GM18505 (cell line): ENCODE results near the gene RAB5IF.
"Not testable (repeated sequence)": the region's sequence is repeated elsewhere in the genome, so short reads cannot be mapped to it uniquely, and the experiment has no call there.

Experiments
- ATAC-seq: cut with Tn5 transposase; IDR thresholded peaks from one replicate; pipeline ENCODE4 v1.9.1; 2021; ENCODE audit not compliant: unreplicated experiment
- POLR2A ChIP-seq: IDR thresholded peaks from 4 replicates; pipeline ENCODE4 v1.6.1; 2011; ENCODE audit warnings: borderline replicate concordance; ENCODE audit not compliant: insufficient read depth, insufficient read length; ENCODE audit errors: extremely low read depth

Gene RAB5IF

DNA sequence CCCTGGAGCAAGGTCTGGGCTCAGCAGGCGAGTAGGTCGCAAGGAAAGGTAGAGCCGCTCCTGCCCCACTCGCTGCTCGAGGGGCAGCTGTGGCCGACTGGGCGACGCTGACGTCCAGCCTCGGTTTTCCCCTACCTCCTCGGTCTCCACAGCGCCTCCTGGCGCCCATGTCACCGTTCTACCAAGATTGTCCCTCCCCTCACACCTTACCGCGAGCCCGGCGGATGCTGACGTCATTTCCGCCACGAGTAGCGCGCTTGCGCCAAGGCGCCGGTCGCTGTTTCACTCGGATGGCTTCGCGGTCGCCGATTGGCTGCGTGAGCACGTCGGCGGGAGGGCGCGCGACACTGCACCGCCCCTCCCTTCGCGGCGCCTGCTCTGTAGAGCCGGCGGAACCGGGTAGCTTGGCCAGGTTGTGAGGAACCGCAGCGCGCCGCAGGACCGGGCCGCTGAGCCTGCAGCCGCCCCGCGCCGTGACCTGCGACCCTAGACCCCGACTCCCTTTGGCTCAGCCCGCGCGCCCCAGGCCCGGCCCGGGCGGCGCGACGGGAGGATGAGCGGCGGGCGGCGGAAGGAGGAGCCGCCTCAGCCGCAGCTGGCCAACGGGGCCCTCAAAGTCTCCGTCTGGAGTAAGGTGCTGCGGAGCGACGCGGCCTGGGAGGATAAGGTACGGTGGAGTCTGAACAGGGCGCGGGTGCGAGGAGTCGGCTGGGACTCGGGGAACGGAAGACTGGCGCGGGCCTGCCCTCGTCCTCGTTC is at the start of gene RAB5IF:
TSS of gene RAB5IF (plus strand) at position 381 of the 759 bp plus-strand sequence. CDS start at position 554, 173 bp downstream.
- ATAC-seq = peak; percentile 81
- peak; percentile 93 for TF ChIP-seq POLR2A

DNA sequence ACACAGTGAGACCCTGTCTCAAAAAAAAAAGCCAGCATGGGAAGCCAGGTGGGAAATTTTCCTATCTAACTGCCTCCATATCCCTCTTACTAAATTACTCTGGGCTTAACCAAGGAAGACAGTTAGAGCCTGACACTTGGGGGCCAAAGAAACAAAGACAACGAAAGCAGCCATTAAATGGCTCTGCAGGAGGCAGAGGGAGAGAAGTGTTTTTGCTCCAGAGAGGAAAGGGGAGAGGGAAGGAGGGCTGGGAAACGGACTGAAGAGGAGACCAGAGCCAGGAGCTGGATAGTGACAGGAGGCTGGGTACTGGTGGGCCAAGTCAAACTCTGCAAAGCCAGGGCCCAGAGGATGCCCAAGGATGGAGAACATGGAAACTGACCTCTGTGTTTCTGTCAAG is 42.9 kb upstream of the RAB5IF start:
- no peak for ATAC-seq
- no peak for TF ChIP-seq POLR2A

- ATAC-seq = no peak
- no peak for TF ChIP-seq POLR2A
Observed at GRCh38 chr20:36563374-36563773, 42.2 kb upstream of the RAB5IF start.

- not testable (repeated sequence) for ATAC-seq
Observed at GRCh38 chr20:36564078-36564725, 41.4 kb upstream of the RAB5IF start.

DNA sequence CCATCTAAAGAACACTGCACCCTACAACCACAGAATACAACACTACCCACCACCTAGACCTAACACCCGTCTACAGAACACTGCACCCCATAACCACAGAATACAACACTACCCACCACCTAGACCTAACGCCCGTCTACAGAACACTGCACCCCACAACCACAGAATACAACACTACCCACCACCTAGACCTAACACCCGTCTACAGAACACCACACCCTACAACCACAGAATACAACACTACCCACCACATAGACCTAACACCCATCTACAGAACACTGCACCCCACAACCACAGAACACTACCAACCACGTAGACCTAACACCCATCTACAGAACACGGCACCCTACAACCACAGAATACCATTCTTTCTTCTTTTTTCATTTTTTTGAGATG is 40.9 kb upstream of the RAB5IF start:
- ATAC-seq = not testable (repeated sequence)

- TF ChIP-seq POLR2A = no peak
- ATAC-seq = no peak
Observed at GRCh38 chr20:36565520-36565919, 40.1 kb upstream of the RAB5IF start.

- ATAC-seq = no peak
- no peak for TF ChIP-seq POLR2A
Observed at GRCh38 chr20:36569847-36570429, 35.6 kb upstream of the RAB5IF start.

GRCh38 chr20:36571564-36572504 is 33.7 kb upstream of the RAB5IF start:
- no peak for ATAC-seq
- no peak for TF ChIP-seq POLR2A

GRCh38 chr20:36572701-36573102 is 32.9 kb upstream of the RAB5IF start:
- ATAC-seq = peak; percentile 16
- TF ChIP-seq POLR2A = no peak

DNA sequence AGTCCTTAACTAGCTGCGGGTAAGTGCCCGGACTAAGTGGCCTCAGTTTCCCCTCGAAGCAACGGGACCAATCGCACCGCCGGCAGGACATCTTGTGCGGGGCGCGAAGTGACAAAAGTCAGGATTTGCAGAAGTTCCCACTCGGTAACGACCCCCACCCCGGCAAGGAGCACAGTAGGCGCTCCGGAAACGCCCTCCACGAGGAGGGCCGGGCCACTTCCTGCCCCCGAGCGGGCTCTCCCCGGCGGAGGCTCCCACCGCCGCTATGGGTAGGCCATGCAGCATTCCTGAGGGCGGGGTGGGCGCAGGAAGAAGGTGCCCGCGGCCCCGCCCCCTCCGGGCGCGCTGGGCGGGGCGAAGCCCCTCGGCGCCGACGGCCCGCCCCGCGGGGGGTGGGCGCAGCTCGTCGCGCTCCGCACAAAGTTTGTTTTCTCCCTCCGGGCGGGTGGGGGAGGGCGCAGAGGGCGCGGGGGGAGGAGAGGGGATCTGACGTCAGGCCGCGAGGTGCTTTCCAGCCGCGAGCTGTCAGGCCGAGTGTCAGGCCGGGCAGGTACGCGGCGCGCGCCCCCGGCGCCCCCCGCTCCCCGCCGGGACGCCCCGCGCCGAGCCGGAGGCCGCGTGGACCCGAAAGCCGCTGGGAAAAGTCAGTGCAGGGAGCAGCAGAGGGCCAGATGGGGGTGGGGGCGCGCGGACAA is 32.3 kb upstream of the RAB5IF start, which contains the start of gene TGIF2:
TSS of gene TGIF2 (plus strand) at position 495 of the 695 bp plus-strand sequence. CDS start 5,178 bp downstream, outside the sequence.
- TF ChIP-seq POLR2A = peak; percentile 81
- ATAC-seq = peak; percentile 58

DNA sequence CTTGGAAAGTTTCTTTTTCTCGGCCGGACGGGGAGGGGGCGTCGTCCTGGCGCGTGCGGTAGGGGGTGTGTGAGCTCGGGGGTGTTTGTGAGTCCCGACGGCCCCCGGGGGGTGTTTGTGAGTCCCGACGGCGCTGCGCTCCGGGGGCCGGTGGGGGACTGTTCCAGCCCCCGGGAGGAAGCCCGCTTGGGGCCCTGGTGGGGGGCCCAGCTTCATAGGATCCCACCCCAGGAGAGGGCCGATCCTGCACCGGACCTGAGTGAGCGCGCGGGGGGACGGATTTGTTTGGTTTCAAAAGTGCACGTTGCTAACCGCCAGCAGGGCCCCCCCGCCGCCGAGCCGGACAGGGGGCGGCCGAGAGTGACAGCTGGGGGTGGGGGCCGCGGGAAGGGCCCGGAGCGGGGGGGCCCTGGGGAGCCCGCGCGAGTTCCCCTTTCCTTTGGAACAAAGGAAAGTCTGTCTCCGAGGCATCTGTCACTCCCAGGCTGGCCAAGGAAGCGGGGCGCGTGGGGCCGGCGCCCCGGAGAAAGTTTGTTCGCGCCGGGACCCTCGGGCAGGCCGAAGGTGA is 31.7 kb upstream of the RAB5IF start:
- peak; percentile 1 for ATAC-seq
- no peak for TF ChIP-seq POLR2A
